ENCODE measurements around the gene CADM1. TPM values are rescaled to one million over a fixed set of nuclear protein-coding genes. Genes with fewer than 3 reads are reported as not detected.

CADM1 gene
- total and polyA plus RNA-seq, 2 donors (not counting 3 experiments of a cell fraction or from before 2014, with no cell fraction given), result 0.52 to 2.6 TPM

DNA sequence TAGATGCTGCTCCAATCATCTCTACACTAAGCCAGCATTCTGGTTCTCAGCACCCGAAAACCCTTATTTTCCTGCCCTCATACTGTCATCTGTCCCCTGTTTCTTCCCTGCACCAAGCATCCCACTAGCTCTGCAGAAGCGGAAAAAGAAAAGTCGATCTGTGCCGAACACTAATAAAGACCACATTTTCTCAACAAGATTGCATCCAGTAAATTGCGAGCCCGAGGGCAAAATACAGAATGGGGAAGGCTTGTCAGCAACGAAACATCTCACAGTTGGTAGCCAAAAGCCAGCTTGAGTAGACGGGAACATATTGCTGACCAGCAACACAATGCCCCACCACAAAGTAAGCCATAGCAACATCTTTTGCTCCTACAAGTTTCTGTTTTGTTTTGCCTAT lies 227.4 kb downstream of the CADM1 start:
- H3K27ac ChIP-seq (ENCODE audit: insufficient read depth, low read depth, low read length), result no peak overlapping the region
- H3K36me3 ChIP-seq (ENCODE audit: control insufficient read depth in 2 of 2, extremely low read depth in 1 of 2, insufficient read depth in 2 of 2, low read length in 2 of 2), result no peaks in the 10 kb centered on the region
- no peaks in the 10 kb centered on the region for H3K4me1 ChIP-seq (ENCODE audit: control insufficient read depth, extremely low read depth, insufficient read depth, low read length)
- DNase-seq (ENCODE audit: low read depth, low spot score) (no peak), FAIRE-seq (no peak)
- peaks cover 0 to 2% of the 10 kb centered on the region in 2 experiments for H3K27me3 ChIP-seq (ENCODE audit: control insufficient read depth in 2 of 2, insufficient read depth in 2 of 2, low read length in 2 of 2)
- H3K4me3 ChIP-seq (replicated peaks in 1 of 3; ENCODE audit: insufficient read depth in 1 of 3, low read depth in 1 of 3, low read length in 3 of 3), result no peak overlapping the region
- TF ChIP-seq GATA2 (IDR thresholded peaks at IDR 0.05; ENCODE audit: insufficient read depth, insufficient read length, low read depth, low read length) (no peak), POLR2AphosphoS5 (IDR thresholded peaks at IDR 0.05; ENCODE audit: insufficient read depth, low read depth, low read length) (no peak), FOS (IDR thresholded peaks at IDR 0.05; ENCODE audit: borderline replicate concordance, insufficient read depth, low read length) (no peak), JUN (IDR thresholded peaks at IDR 0.05; ENCODE audit: borderline replicate concordance, insufficient read depth, insufficient read length, low read depth) (no peak), MYC (IDR thresholded peaks at IDR 0.05; ENCODE audit: low read depth, low read length) (no peak), CTCF (IDR thresholded peaks at IDR 0.05; ENCODE audit: extremely low read depth in 1 of 2, insufficient read depth in 1 of 2, low read depth in 1 of 2, low read length in 2 of 2) (no peak), EZH2 (IDR thresholded peaks at IDR 0.05; ENCODE audit: borderline replicate concordance, low read depth, low read length, severe bottlenecking) (no peak), POLR2A (IDR thresholded peaks at IDR 0.05; ENCODE audit: low read depth, low read length) (no peak)
- TF ChIP-seq, protein P1, sequence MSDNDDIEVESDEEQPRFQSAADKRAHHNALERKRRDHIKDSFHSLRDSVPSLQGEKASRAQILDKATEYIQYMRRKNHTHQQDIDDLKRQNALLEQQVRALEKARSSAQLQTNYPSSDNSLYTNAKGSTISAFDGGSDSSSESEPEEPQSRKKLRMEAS (IDR thresholded peaks at IDR 0.05; ENCODE audit: insufficient read depth, insufficient read length), result no peak
- no peaks in the 10 kb centered on the region for H3K79me2 ChIP-seq (ENCODE audit: control insufficient read depth, insufficient read depth, low read length)
- BruUV-seq (replicated peaks), result no TSS peak
- no peaks in the 10 kb centered on the region for H3K9me3 ChIP-seq (replicated peaks; ENCODE audit: control insufficient read depth, insufficient read depth, low read length)
- H3K9ac ChIP-seq (replicated peaks; ENCODE audit: extremely low read depth, insufficient read depth, low read length), result no peak overlapping the region
- H3K4me2 ChIP-seq (ENCODE audit: insufficient read depth, low read length), result no peak overlapping the region
- POLR2A ChIA-PET, result no interaction called here
- no peaks in the 10 kb centered on the region for H3K9me1 ChIP-seq (replicated peaks; ENCODE audit: control insufficient read depth, extremely low read depth, insufficient read depth, low read length)
- intact Hi-C loops (cut with micrococcal nuclease) (no loop called here), dilution Hi-C loops (cut with MboI; ENCODE audit: extremely low pct_ligation_motif_present, low sequenced_read_pairs) (no loop called here)
- H4K20me1 ChIP-seq (replicated peaks; ENCODE audit: control insufficient read depth, extremely low read depth, insufficient read depth, low read length), result no peaks in the 10 kb centered on the region
- H2AFZ ChIP-seq (ENCODE audit: low read depth, low read length), result no peak overlapping the region
- CTCF ChIA-PET, result interaction anchor here (1.0 to 1.6 kb wide), 2 partner anchors 13 to 58 kb away, joined by 3 to 4 read pairs; no protein-coding TSS in a partner anchor
